ENCODE results near the gene EFEMP2. TPM values are rescaled to one million over a fixed set of nuclear protein-coding genes. Genes with fewer than 3 reads are reported as not detected.
A peak's percentile ranks its signal among the peaks of the same experiment; 100 is the strongest.

Gene EFEMP2
- total RNA-seq, 2 experiments from 2014 or later, result 7.2 to 7.6 TPM

- DNase-seq (ENCODE audit: low spot score), result no peak
- no TSS peak for BruUV-seq (replicated peaks)
- ChIA-PET CTCF (ENCODE audit: unreplicated experiment) (no interaction called here), POLR2A (no interaction called here)
- Histone ChIP-seq H3K27ac (ENCODE audit: low read depth, low read length, poor library complexity, severe bottlenecking) (no peak overlapping the region), H4K20me1 (ENCODE audit: insufficient read depth, low read length) (no peaks in the 10 kb centered on the region), H3K4me3 (ENCODE audit: low read depth, low read length, poor library complexity, severe bottlenecking) (no peak overlapping the region), H3K4me2 (ENCODE audit: low read length) (no peak overlapping the region), H3K79me2 (ENCODE audit: insufficient read depth, low read depth, low read length) (no peaks in the 10 kb centered on the region), H3K9me3 (ENCODE audit: low read length) (no peaks in the 10 kb centered on the region), H3K4me1 (ENCODE audit: insufficient read depth, low read length, poor library complexity, severe bottlenecking) (peaks cover 19% of the 10 kb centered on the region), H2AFZ (ENCODE audit: low read length) (no peak overlapping the region), H3K36me3 (ENCODE audit: insufficient read depth, low read length) (no peaks in the 10 kb centered on the region), H3K9me2 (ENCODE audit: insufficient read depth, low read length) (no peaks in the 10 kb centered on the region)
- intact Hi-C loops (cut with micrococcal nuclease; ENCODE audit: unreplicated experiment), result no loop called here
- TF ChIP-seq EZH2phosphoT487 (IDR thresholded peaks at IDR 0.05; ENCODE audit: borderline replicate concordance, low read depth, low read length) (no peak), CTCF (conservative IDR thresholded peaks at IDR 0.05; ENCODE audit: low read length) (no peak)
These were observed 31.1 kb upstream of the EFEMP2 start for GRCh38 chr11:65903715-65904114.

- no peaks in the 10 kb centered on the region for H4K20me1 ChIP-seq (ENCODE audit: insufficient read depth, low read length)
- CTCF ChIA-PET (ENCODE audit: unreplicated experiment), result no interaction called here
- H3K27ac ChIP-seq (ENCODE audit: low read depth, low read length, poor library complexity, severe bottlenecking), result no peak overlapping the region
- H3K4me1 ChIP-seq (ENCODE audit: insufficient read depth, low read length, poor library complexity, severe bottlenecking), result peaks cover 20% of the 10 kb centered on the region
- H3K9me2 ChIP-seq (ENCODE audit: insufficient read depth, low read length), result no peaks in the 10 kb centered on the region
- no peak overlapping the region for H2AFZ ChIP-seq (ENCODE audit: low read length)
- BruUV-seq (replicated peaks), result no TSS peak
- H3K79me2 ChIP-seq (ENCODE audit: insufficient read depth, low read depth, low read length), result no peaks in the 10 kb centered on the region
- intact Hi-C loops (cut with micrococcal nuclease; ENCODE audit: unreplicated experiment), result no loop called here
- POLR2A ChIA-PET, result no interaction called here
- no peak for DNase-seq (ENCODE audit: low spot score)
- H3K4me3 ChIP-seq (ENCODE audit: low read depth, low read length, poor library complexity, severe bottlenecking), result no peak overlapping the region
- H3K4me2 ChIP-seq (ENCODE audit: low read length), result no peak overlapping the region
- TF ChIP-seq EZH2phosphoT487 (IDR thresholded peaks at IDR 0.05; ENCODE audit: borderline replicate concordance, low read depth, low read length) (no peak), CTCF (conservative IDR thresholded peaks at IDR 0.05; ENCODE audit: low read length) (no peak)
- H3K9me3 ChIP-seq (ENCODE audit: low read length), result no peaks in the 10 kb centered on the region
- no peaks in the 10 kb centered on the region for H3K36me3 ChIP-seq (ENCODE audit: insufficient read depth, low read length)
These were observed 30.5 kb upstream of the EFEMP2 start for GRCh38 chr11:65903068-65903481.

GRCh38 chr11:65900899-65901180 lies 28.2 kb upstream of the EFEMP2 start:
- Histone ChIP-seq H3K79me2 (ENCODE audit: insufficient read depth, low read depth, low read length) (no peaks in the 10 kb centered on the region), H3K9me2 (ENCODE audit: insufficient read depth, low read length) (no peaks in the 10 kb centered on the region), H3K36me3 (ENCODE audit: insufficient read depth, low read length) (no peaks in the 10 kb centered on the region), H2AFZ (ENCODE audit: low read length) (no peak overlapping the region), H3K4me3 (ENCODE audit: low read depth, low read length, poor library complexity, severe bottlenecking) (no peak overlapping the region), H3K9me3 (ENCODE audit: low read length) (no peaks in the 10 kb centered on the region), H3K4me1 (ENCODE audit: insufficient read depth, low read length, poor library complexity, severe bottlenecking) (peaks cover 20% of the 10 kb centered on the region), H3K27ac (ENCODE audit: low read depth, low read length, poor library complexity, severe bottlenecking) (no peak overlapping the region), H4K20me1 (ENCODE audit: insufficient read depth, low read length) (no peaks in the 10 kb centered on the region), H3K4me2 (ENCODE audit: low read length) (peak overlapping the region; percentile 80)
- POLR2A ChIA-PET, result interaction anchor here (0.8 to 2.3 kb wide), 4 partner anchors 9 to 15 kb away, joined by 3 to 5 read pairs (median 4); partner anchors contain the start of gene CCDC85B
- intact Hi-C loops (cut with micrococcal nuclease; ENCODE audit: unreplicated experiment), result loop anchor here (2.0 kb wide), 1 partner anchor 18 kb away; the partner anchor contains the start of genes C11orf68 and DRAP1
- DNase-seq (ENCODE audit: low spot score), result no peak
- CTCF ChIA-PET (ENCODE audit: unreplicated experiment), result interaction anchor here (1.1 kb wide), 1 partner anchor 11 kb away, joined by 3 read pairs; the partner anchor contains the start of gene CCDC85B
- no TSS peak for BruUV-seq (replicated peaks)
- no peak for TF ChIP-seq CTCF (conservative IDR thresholded peaks at IDR 0.05; ENCODE audit: low read length)
- TF ChIP-seq EZH2phosphoT487 (IDR thresholded peaks at IDR 0.05; ENCODE audit: borderline replicate concordance, low read depth, low read length), result no peak
